ENCODE data around the gene NR2F1-AS1.

DNA sequence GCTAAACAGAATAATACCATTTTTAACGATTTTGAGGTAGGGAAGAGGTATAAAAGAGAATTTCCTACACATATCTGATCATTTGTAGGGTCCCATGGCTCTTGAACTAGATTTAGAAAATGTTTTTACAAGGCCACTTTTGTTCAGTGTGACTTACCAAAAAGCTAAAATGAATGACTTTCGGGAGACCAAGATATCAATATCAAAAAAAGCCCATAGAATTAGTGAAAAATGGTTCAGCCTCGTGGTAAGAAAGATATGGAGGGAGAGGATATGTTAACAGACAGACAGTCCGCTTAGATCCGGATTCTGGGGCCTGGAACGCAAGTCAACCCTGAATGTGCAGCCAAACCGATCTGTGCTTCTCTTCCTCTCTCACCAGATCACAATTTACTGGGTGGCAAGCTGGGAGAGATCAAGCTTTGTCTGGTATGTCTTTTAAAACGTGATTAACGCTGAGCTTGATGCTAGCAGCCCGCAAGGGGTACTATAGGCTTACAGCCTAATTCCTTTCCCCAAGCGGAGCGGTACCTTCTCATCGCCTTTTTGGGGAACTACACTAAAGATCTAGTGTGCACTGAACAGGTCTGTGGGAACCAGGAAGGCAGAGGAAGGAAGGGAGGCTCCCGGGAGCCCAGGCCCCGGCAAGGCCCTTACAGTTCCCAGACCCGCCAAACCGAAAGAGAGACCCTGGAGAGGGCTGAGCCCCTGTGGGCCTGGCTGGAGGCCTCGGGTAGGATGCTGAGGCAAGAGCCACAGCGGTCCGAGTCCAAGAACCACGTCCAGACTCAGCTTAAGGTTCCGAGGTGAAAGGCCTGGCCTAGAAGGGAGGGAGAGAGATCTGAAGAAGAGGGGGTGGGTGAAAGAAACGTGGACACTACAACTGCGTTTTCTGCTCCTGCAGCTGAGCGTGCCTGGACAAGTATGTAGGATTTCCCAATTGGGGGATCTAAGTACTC lies 2.9 kb downstream of the NR2F1-AS1 start:
- TF ChIP-seq POLR2A (IDR thresholded peaks at IDR 0.05; ENCODE audit: low read depth, low read length), result no peak
- TF ChIP-seq, protein P1, sequence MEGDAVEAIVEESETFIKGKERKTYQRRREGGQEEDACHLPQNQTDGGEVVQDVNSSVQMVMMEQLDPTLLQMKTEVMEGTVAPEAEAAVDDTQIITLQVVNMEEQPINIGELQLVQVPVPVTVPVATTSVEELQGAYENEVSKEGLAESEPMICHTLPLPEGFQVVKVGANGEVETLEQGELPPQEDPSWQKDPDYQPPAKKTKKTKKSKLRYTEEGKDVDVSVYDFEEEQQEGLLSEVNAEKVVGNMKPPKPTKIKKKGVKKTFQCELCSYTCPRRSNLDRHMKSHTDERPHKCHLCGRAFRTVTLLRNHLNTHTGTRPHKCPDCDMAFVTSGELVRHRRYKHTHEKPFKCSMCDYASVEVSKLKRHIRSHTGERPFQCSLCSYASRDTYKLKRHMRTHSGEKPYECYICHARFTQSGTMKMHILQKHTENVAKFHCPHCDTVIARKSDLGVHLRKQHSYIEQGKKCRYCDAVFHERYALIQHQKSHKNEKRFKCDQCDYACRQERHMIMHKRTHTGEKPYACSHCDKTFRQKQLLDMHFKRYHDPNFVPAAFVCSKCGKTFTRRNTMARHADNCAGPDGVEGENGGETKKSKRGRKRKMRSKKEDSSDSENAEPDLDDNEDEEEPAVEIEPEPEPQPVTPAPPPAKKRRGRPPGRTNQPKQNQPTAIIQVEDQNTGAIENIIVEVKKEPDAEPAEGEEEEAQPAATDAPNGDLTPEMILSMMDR (IDR thresholded peaks at IDR 0.05; ENCODE audit: extremely low read depth in 1 of 2, insufficient read depth in 1 of 2, low read depth in 1 of 2, low read length in 2 of 2), result no peak
- TF ChIP-seq FOS (IDR thresholded peaks at IDR 0.05; ENCODE audit: borderline replicate concordance, insufficient read depth, low read length), result no peak
- TF ChIP-seq POLR2AphosphoS5 (IDR thresholded peaks at IDR 0.05; ENCODE audit: insufficient read depth, low read depth, low read length), result no peak
- no peak for TF ChIP-seq MYC (IDR thresholded peaks at IDR 0.05; ENCODE audit: low read depth, low read length)
- no peak for TF ChIP-seq EZH2 (IDR thresholded peaks at IDR 0.05; ENCODE audit: borderline replicate concordance, low read depth, low read length, severe bottlenecking)
- no peak for TF ChIP-seq JUN (IDR thresholded peaks at IDR 0.05; ENCODE audit: borderline replicate concordance, insufficient read depth, insufficient read length, low read depth)
- no peak for TF ChIP-seq GATA2 (IDR thresholded peaks at IDR 0.05; ENCODE audit: insufficient read depth, insufficient read length, low read depth, low read length)
- TF ChIP-seq, protein P2, sequence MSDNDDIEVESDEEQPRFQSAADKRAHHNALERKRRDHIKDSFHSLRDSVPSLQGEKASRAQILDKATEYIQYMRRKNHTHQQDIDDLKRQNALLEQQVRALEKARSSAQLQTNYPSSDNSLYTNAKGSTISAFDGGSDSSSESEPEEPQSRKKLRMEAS (IDR thresholded peaks at IDR 0.05; ENCODE audit: insufficient read depth, insufficient read length), result no peak
